ENCODE data around the gene LRRC63. TPM values are rescaled to one million over a fixed set of nuclear protein-coding genes. Genes with fewer than 3 reads are reported as not detected.

LRRC63 gene
- total RNA-seq, 2 donors from 2014 or later: 0.42 TPM; not detected in 1

GRCh38 chr13:46296921-46297320, 85.2 kb downstream of the LRRC63 start:
- DNase-seq (ENCODE audit: low spot score): no peak
- intact Hi-C loops (cut with DNase I): no loop called here

GRCh38 chr13:46297361-46297811, 85.7 kb downstream of the LRRC63 start:
- DNase-seq (ENCODE audit: low spot score): no peak
- intact Hi-C loops (cut with DNase I): no loop called here

GRCh38 chr13:46303742-46304385, 92.1 kb downstream of the LRRC63 start:
- DNase-seq (ENCODE audit: low spot score): no peak
- intact Hi-C loops (cut with DNase I): no loop called here

- intact Hi-C loops (cut with DNase I): no loop called here
- DNase-seq (ENCODE audit: low spot score): no peak
Observed at GRCh38 chr13:46304546-46304945, 92.8 kb downstream of the LRRC63 start.

- intact Hi-C loops (cut with DNase I): no loop called here
- DNase-seq (ENCODE audit: low spot score): no peak
Observed at GRCh38 chr13:46307554-46307953, 95.8 kb downstream of the LRRC63 start.

GRCh38 chr13:46310066-46310465, 98.3 kb downstream of the LRRC63 start:
- no peak for DNase-seq (ENCODE audit: low spot score)
- intact Hi-C loops (cut with DNase I): no loop called here

- intact Hi-C loops (cut with DNase I): no loop called here
- no peak for DNase-seq (ENCODE audit: low spot score)
Observed at GRCh38 chr13:46311217-46311616, 99.5 kb downstream of the LRRC63 start.

- no peak for DNase-seq (ENCODE audit: low spot score)
- intact Hi-C loops (cut with DNase I): no loop called here
Observed at GRCh38 chr13:46313024-46313423, 101.3 kb downstream of the LRRC63 start.

- intact Hi-C loops (cut with DNase I): no loop called here
- DNase-seq (ENCODE audit: low spot score): no peak
Observed at GRCh38 chr13:46313432-46314257, 101.9 kb downstream of the LRRC63 start.

GRCh38 chr13:46314587-46314986, 102.9 kb downstream of the LRRC63 start:
- no peak for DNase-seq (ENCODE audit: low spot score)
- intact Hi-C loops (cut with DNase I): no loop called here

- DNase-seq (ENCODE audit: low spot score): no peak
- intact Hi-C loops (cut with DNase I): no loop called here
Observed at GRCh38 chr13:46315036-46315435, 103.3 kb downstream of the LRRC63 start.

GRCh38 chr13:46315491-46316075, 103.9 kb downstream of the LRRC63 start:
- intact Hi-C loops (cut with DNase I): no loop called here

GRCh38 chr13:46317120-46317519, 105.4 kb downstream of the LRRC63 start:
- DNase-seq (ENCODE audit: low spot score): no peak
- intact Hi-C loops (cut with DNase I): no loop called here

More at GRCh38 chr13:46315491-46316075, 103.9 kb downstream of the LRRC63 start:
- DNase-seq (ENCODE audit: low spot score): no peak

GRCh38 chr13:46318986-46319385, 107.3 kb downstream of the LRRC63 start:
- no peak for DNase-seq (ENCODE audit: low spot score)
- intact Hi-C loops (cut with DNase I): no loop called here

GRCh38 chr13:46320406-46320805, 108.7 kb downstream of the LRRC63 start:
- intact Hi-C loops (cut with DNase I): no loop called here
- DNase-seq (ENCODE audit: low spot score): no peak

- no peak for DNase-seq (ENCODE audit: low spot score)
- intact Hi-C loops (cut with DNase I): no loop called here
Observed at GRCh38 chr13:46320821-46321220, 109.1 kb downstream of the LRRC63 start.

- DNase-seq (ENCODE audit: low spot score): no peak
- intact Hi-C loops (cut with DNase I): no loop called here
Observed at GRCh38 chr13:46321494-46322225, 109.9 kb downstream of the LRRC63 start.

- DNase-seq (ENCODE audit: low spot score): no peak
- intact Hi-C loops (cut with DNase I): no loop called here
Observed at GRCh38 chr13:46324976-46325375, 113.2 kb downstream of the LRRC63 start.

Data from posterior vena cava (tissue), 2 donors.